ENCODE measurements around the gene COMMD2. TPM values are rescaled to one million over a fixed set of nuclear protein-coding genes. Genes with fewer than 3 reads are reported as not detected.

Gene COMMD2
- total and polyA plus RNA-seq, 2 experiments from 2014 or later, result 33.8 to 69.3 TPM

- WGBS, 2 experiments (ENCODE audit: low coverage in 1 of 2, low lambda C conversion rate in 2 of 2, missing lambda C conversion rate in 2 of 2), result 94 to 96% methylated on average over 5 of the region's 5 CpGs
- Histone ChIP-seq H3K4me2 (ENCODE audit: unreplicated experiment) (peak overlapping the region; percentile 57), H2AFZ (peak overlapping the region; percentile 84), H3F3A (ENCODE audit: insufficient read depth) (peaks cover 23% of the 10 kb centered on the region), H3K9ac (no peak overlapping the region), H4K20me1 (ENCODE audit: insufficient read depth) (no peaks in the 10 kb centered on the region), H3K4me3 (no peak overlapping the region), H3K4me1 (ENCODE audit: insufficient read depth) (peaks cover 22% of the 10 kb centered on the region), H3K9me2 (ENCODE audit: insufficient read depth) (no peaks in the 10 kb centered on the region), H3K9me3 (ENCODE audit: low read depth) (no peaks in the 10 kb centered on the region), H3K27ac (peak overlapping the region; percentile 57), H3K36me3 (ENCODE audit: low read depth) (no peaks in the 10 kb centered on the region), H3K27me3 (replicated peaks; ENCODE audit: insufficient read depth) (no peaks in the 10 kb centered on the region), H3K79me2 (ENCODE audit: insufficient read depth) (no peaks in the 10 kb centered on the region)
- in situ Hi-C loops (cut with MboI), result no loop called here
- TF ChIP-seq EZH2phosphoT487 (IDR thresholded peaks at IDR 0.05; ENCODE audit: insufficient read depth, low read depth) (no peak), EZH2 (IDR thresholded peaks at IDR 0.05; ENCODE audit: insufficient read depth, poor library complexity, severe bottlenecking) (no peak)
- peak; percentile 6 for DNase-seq
Observed at GRCh38 chr3:149784064-149784704, 31.9 kb upstream of the COMMD2 start.

DNA sequence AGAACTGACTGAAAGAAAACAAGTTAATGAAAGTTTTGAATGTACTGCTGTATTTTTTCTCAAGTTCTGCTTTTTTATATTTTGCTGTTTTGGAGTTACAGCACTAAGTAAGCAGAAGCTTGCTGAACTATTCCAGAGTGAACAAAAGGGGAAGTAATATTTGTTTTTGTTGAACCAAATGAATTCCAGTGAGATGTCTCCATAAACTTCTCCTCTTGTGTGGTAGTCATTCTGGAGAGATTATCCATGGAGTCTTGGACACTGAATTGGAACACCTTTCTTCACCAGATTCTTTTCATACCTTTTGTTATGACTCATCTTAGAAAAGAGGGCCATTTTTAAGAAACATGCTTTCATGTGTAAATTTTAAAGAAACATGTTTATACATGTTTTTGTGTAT, 31.3 kb upstream of the COMMD2 start:
- Histone ChIP-seq H3K9me2 (ENCODE audit: insufficient read depth) (no peaks in the 10 kb centered on the region), H3K79me2 (ENCODE audit: insufficient read depth) (no peaks in the 10 kb centered on the region), H3K4me3 (peak overlapping the region; percentile 23; the same call in 1 of the 2 replicates), H2AFZ (peak overlapping the region; percentile 84), H3K27me3 (replicated peaks; ENCODE audit: insufficient read depth) (no peaks in the 10 kb centered on the region), H3K9ac (0 out of 2 replicates have a peak overlapping the region, but pooled peaks have one; percentile 3), H3K4me1 (ENCODE audit: insufficient read depth) (peaks cover 22% of the 10 kb centered on the region), H3K9me3 (ENCODE audit: low read depth) (no peaks in the 10 kb centered on the region), H3K27ac (peak overlapping the region; percentile 57), H3F3A (ENCODE audit: insufficient read depth) (peaks cover 23% of the 10 kb centered on the region), H3K36me3 (ENCODE audit: low read depth) (no peaks in the 10 kb centered on the region), H3K4me2 (ENCODE audit: unreplicated experiment) (peak overlapping the region; percentile 57), H4K20me1 (ENCODE audit: insufficient read depth) (no peaks in the 10 kb centered on the region)
- in situ Hi-C loops (cut with MboI), result no loop called here
- peak; percentile 65 for DNase-seq
- TF ChIP-seq EZH2 (IDR thresholded peaks at IDR 0.05; ENCODE audit: insufficient read depth, poor library complexity, severe bottlenecking), result no peak
- TF ChIP-seq EZH2phosphoT487 (IDR thresholded peaks at IDR 0.05; ENCODE audit: insufficient read depth, low read depth), result no peak

- Histone ChIP-seq H3F3A (ENCODE audit: insufficient read depth) (peaks cover 23% of the 10 kb centered on the region), H4K20me1 (ENCODE audit: insufficient read depth) (no peaks in the 10 kb centered on the region), H3K4me2 (ENCODE audit: unreplicated experiment) (no peak overlapping the region), H3K27me3 (replicated peaks; ENCODE audit: insufficient read depth) (no peaks in the 10 kb centered on the region), H3K9me2 (ENCODE audit: insufficient read depth) (no peaks in the 10 kb centered on the region), H3K9me3 (ENCODE audit: low read depth) (no peaks in the 10 kb centered on the region), H3K4me1 (ENCODE audit: insufficient read depth) (peaks cover 22% of the 10 kb centered on the region), H2AFZ (peak overlapping the region; percentile 36; the same call in 1 of the 2 replicates), H3K27ac (no peak overlapping the region), H3K36me3 (ENCODE audit: low read depth) (no peaks in the 10 kb centered on the region), H3K4me3 (no peak overlapping the region), H3K79me2 (ENCODE audit: insufficient read depth) (no peaks in the 10 kb centered on the region), H3K9ac (no peak overlapping the region)
- no peak for DNase-seq
- in situ Hi-C loops (cut with MboI), result no loop called here
- TF ChIP-seq EZH2phosphoT487 (IDR thresholded peaks at IDR 0.05; ENCODE audit: insufficient read depth, low read depth) (no peak), EZH2 (IDR thresholded peaks at IDR 0.05; ENCODE audit: insufficient read depth, poor library complexity, severe bottlenecking) (no peak)
- WGBS, 2 experiments (ENCODE audit: low coverage in 1 of 2, low lambda C conversion rate in 2 of 2, missing lambda C conversion rate in 2 of 2), result 80 to 83% methylated on average over 3 of the region's 3 CpGs
Observed at GRCh38 chr3:149781741-149782140, 29.5 kb upstream of the COMMD2 start.

DNA sequence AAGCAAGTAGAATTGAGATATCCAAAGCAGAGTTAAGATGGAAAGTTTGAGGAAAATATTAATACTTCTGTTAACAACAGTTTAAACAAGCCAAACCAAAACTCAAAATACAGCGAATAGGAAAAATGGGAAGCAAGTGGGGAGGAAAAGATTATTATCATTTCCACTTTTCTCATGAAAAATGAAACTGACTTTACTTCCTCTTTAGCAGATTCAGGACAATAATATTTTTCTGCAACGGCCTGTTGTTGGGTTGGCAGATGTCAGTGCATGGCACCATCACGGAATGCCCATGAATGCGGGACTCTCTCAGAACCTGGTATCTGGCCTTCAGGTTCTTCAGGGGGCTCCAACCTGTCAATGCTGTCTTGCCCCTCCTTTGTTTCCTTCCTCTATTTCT, 28.9 kb upstream of the COMMD2 start:
- H3K9me3 ChIP-seq (ENCODE audit: low read depth), result no peaks in the 10 kb centered on the region
- no peak for TF ChIP-seq EZH2phosphoT487 (IDR thresholded peaks at IDR 0.05; ENCODE audit: insufficient read depth, low read depth)
- TF ChIP-seq EZH2 (IDR thresholded peaks at IDR 0.05; ENCODE audit: insufficient read depth, poor library complexity, severe bottlenecking), result no peak
- H3K79me2 ChIP-seq (ENCODE audit: insufficient read depth), result no peaks in the 10 kb centered on the region
- no peak overlapping the region for H3K27ac ChIP-seq
- no peaks in the 10 kb centered on the region for H3K9me2 ChIP-seq (ENCODE audit: insufficient read depth)
- no peak overlapping the region for H3K4me2 ChIP-seq (ENCODE audit: unreplicated experiment)
- peak overlapping the region; percentile 36; the same call in 1 of the 2 replicates for H2AFZ ChIP-seq
- peaks cover 23% of the 10 kb centered on the region for H3F3A ChIP-seq (ENCODE audit: insufficient read depth)
- H3K9ac ChIP-seq, result no peak overlapping the region
- H3K27me3 ChIP-seq (replicated peaks; ENCODE audit: insufficient read depth), result no peaks in the 10 kb centered on the region
- in situ Hi-C loops (cut with MboI), result no loop called here
- H3K4me3 ChIP-seq, result no peak overlapping the region
- peaks cover 22% of the 10 kb centered on the region for H3K4me1 ChIP-seq (ENCODE audit: insufficient read depth)
- no peaks in the 10 kb centered on the region for H3K36me3 ChIP-seq (ENCODE audit: low read depth)
- no peaks in the 10 kb centered on the region for H4K20me1 ChIP-seq (ENCODE audit: insufficient read depth)
- WGBS, 2 experiments (ENCODE audit: low coverage in 1 of 2, low lambda C conversion rate in 2 of 2, missing lambda C conversion rate in 2 of 2), result 81% methylated on average over 4 of the region's 4 CpGs
- DNase-seq, result no peak

All from GM23248 (cell line).